CD1c-positive myeloid dendritic cell (primary cell): ENCODE data around the gene CISD3.

Source experiments
- DNase-seq: peaks from one replicate; pipeline ENCODE4 v3.0.0-alpha.2; 2016; ENCODE audit errors: extremely low spot score

Gene CISD3

GRCh38 chr17:38773258-38773657 lies 43.1 kb downstream of the CISD3 start:
- DNase-seq, result no peak

- DNase-seq, result no peak
Observed at GRCh38 chr17:38777641-38778250, 47.6 kb downstream of the CISD3 start.

GRCh38 chr17:38779965-38780752 lies 50.0 kb downstream of the CISD3 start:
- no peak for DNase-seq

GRCh38 chr17:38783227-38783626 lies 53.1 kb downstream of the CISD3 start:
- no peak for DNase-seq
